ENCODE results near the gene ATG10.

Gene ATG10

GRCh38 chr5:82154776-82155175 lies 183.0 kb downstream of the ATG10 start:
- no peak for TF ChIP-seq CTCF (conservative IDR thresholded peaks at IDR 0.05)
- H3K27ac ChIP-seq = no peak overlapping the region

GRCh38 chr5:82155305-82155704 lies 183.5 kb downstream of the ATG10 start:
- H3K27ac ChIP-seq = no peak overlapping the region
- no peak for TF ChIP-seq CTCF (conservative IDR thresholded peaks at IDR 0.05)

- H3K27ac ChIP-seq = no peak overlapping the region
- TF ChIP-seq CTCF (conservative IDR thresholded peaks at IDR 0.05) = no peak
These were observed 185.1 kb downstream of the ATG10 start for GRCh38 chr5:82156874-82157273.

GRCh38 chr5:82158755-82159413 lies 187.1 kb downstream of the ATG10 start:
- TF ChIP-seq CTCF (conservative IDR thresholded peaks at IDR 0.05) = no peak
- H3K27ac ChIP-seq = no peak overlapping the region

GRCh38 chr5:82160948-82161347 lies 189.1 kb downstream of the ATG10 start:
- no peak for TF ChIP-seq CTCF (conservative IDR thresholded peaks at IDR 0.05)
- H3K27ac ChIP-seq = no peak overlapping the region

- H3K27ac ChIP-seq = no peak overlapping the region
- no peak for TF ChIP-seq CTCF (conservative IDR thresholded peaks at IDR 0.05)
These were observed 190.8 kb downstream of the ATG10 start for GRCh38 chr5:82162573-82162972.

- TF ChIP-seq CTCF (conservative IDR thresholded peaks at IDR 0.05) = no peak
- peak overlapping the region; percentile 60 for H3K27ac ChIP-seq
These were observed 191.8 kb downstream of the ATG10 start for GRCh38 chr5:82163452-82164175.
